Bronchial epithelial cell (primary cell): ENCODE data around the gene RPL10A. TPM values are rescaled to one million over a fixed set of nuclear protein-coding genes. Genes with fewer than 3 reads are reported as not detected.

ENCODE experiments used
- DNase-seq: peaks from one replicate; pipeline ENCODE4 v3.0.0-alpha.2; 2010; ENCODE audit warnings: low read depth
- FAIRE-seq: peaks from 2 replicates; lab custom pipeline; 2011; peaks lifted over from hg19 to GRCh38; lab: Jason Lieb, UNC
- H3K27me3 ChIP-seq: 2 replicates; pipeline ENCODE4 v1.5.1; 2011; ENCODE audit warnings: low read length; ENCODE audit not compliant: control insufficient read depth, insufficient read depth
- H3K36me3 ChIP-seq: 2 replicates; pipeline ENCODE4 v1.5.1; 2011; ENCODE audit warnings: low read length; ENCODE audit not compliant: control insufficient read depth, insufficient read depth
- H3K4me3 ChIP-seq: 2 replicates; pipeline ENCODE4 v1.5.1; 2011; ENCODE audit warnings: mild to moderate bottlenecking, low read depth, low read length, control low read depth
- CTCF ChIP-seq: IDR thresholded peaks from 2 replicates; pipeline ENCODE4 v1.5.1; 2011; ENCODE audit warnings: mild to moderate bottlenecking, moderate library complexity, low read length, control low read depth, inconsistent platforms; ENCODE audit not compliant: insufficient read depth, severe bottlenecking
- total RNA-seq: library from RNA; depleted of rRNA; stranded (reverse); fragments of >200 nt; gene quantifications from 2 replicates; pipeline ENCODE4 v1.2.1, GENCODE V29; 2014

The RPL10A gene
- total RNA-seq, 1 donor from 2014 or later, result 1,892 TPM

- H3K27me3 ChIP-seq, result no peaks in the 10 kb centered on the region
- peaks cover 1% of the 10 kb centered on the region for H3K36me3 ChIP-seq
- peak within 1 kb of the TSS; percentile 56 for H3K4me3 ChIP-seq
- no peak for TF ChIP-seq CTCF
- FAIRE-seq, result no peak
- DNase-seq, result peak; percentile 57
Measured at GRCh38 chr6:35496841-35497570, 28.8 kb downstream of the RPL10A start, which contains the start of gene TEAD3. TSS of gene TEAD3 (minus strand) at chr6:35497079.

GRCh38 chr6:35497571-35498421, 29.6 kb downstream of the RPL10A start:
- TF ChIP-seq CTCF, result peak; percentile 23
- Histone ChIP-seq H3K27me3 (no peaks in the 10 kb centered on the region), H3K36me3 (peaks cover 1% of the 10 kb centered on the region), H3K4me3 (peak overlapping the region; percentile 56)
- DNase-seq (peak; percentile 22), FAIRE-seq (no peak)

GRCh38 chr6:35498422-35499067, 30.3 kb downstream of the RPL10A start:
- no peak for TF ChIP-seq CTCF
- Histone ChIP-seq H3K4me3 (peak overlapping the region; percentile 56), H3K36me3 (no peaks in the 10 kb centered on the region), H3K27me3 (no peaks in the 10 kb centered on the region)
- no peak for DNase-seq
- FAIRE-seq, result no peak

GRCh38 chr6:35499372-35499771, 31.2 kb downstream of the RPL10A start:
- no peaks in the 10 kb centered on the region for H3K27me3 ChIP-seq
- TF ChIP-seq CTCF, result no peak

GRCh38 chr6:35500782-35501181, 32.6 kb downstream of the RPL10A start:
- DNase-seq, result peak; percentile 74
- no peak for FAIRE-seq
- Histone ChIP-seq H3K27me3 (no peaks in the 10 kb centered on the region), H3K36me3 (no peaks in the 10 kb centered on the region), H3K4me3 (no peak overlapping the region)
- TF ChIP-seq CTCF, result no peak

More at GRCh38 chr6:35499372-35499771, 31.2 kb downstream of the RPL10A start:
- no peak overlapping the region for H3K4me3 ChIP-seq
- DNase-seq (no peak), FAIRE-seq (no peak)
- H3K36me3 ChIP-seq, result no peaks in the 10 kb centered on the region
